IPS-NIHi11 (cell line): ENCODE measurements around the gene OR2F2.
A peak's percentile ranks its signal among the peaks of the same experiment; 100 is the strongest.

Experiments
- DNase-seq: peaks from one replicate; pipeline ENCODE4 v3.0.0; 2012; ENCODE audit warnings: mixed read lengths, low spot score

OR2F2 gene

DNA sequence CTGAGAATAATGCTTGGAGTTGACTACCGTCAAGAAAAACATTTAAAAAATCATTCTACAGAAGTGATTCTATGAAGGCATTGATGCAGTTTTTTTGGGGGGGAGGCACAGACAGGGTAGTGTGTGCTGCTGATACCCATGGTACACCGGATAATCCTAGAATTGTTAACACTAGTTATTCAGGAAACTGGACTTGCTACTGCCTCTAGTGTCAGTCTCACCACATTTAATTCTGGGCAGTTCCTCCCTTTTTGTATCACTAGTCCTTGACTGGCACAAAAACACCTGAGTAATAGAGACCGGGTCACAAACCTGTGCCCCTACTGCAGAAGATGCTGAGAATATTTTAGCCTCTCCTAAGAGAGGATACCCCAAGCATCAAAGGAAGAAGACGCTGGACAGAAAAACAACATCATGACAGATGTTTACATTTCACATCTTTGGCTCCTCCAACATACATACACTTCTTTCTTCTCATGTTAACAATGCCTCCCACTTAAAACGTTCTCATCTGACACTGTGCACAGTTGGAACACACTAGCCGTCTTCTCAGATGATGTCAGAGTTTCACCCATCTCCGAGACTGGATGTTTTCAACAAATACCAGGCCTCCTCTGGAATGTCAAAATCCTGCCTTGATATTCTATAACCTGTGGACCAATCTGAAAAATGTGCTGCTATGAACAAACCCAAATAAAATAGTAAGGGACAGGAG is 19.9 kb upstream of the OR2F2 start:
- DNase-seq = peak; percentile 13

DNA sequence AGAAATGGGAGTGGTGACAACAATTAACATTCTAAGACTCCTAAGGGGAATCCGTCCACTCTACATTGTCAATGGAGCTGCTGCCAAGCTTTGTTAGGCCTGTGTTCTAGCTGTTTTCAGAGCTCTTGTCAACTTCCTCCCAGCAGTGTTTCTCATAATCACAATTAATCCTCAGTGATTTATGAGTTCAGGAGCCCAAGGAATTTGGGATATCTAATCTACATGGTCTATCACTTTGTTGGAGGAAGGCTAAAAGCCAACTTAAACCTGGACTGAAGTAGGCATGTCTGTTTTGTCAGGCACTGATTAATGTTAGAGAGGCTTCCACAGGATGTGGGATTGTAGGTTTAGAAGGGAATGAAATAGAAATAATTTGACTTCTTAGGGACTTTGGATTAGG is 10.2 kb upstream of the OR2F2 start:
- no peak for DNase-seq

DNA sequence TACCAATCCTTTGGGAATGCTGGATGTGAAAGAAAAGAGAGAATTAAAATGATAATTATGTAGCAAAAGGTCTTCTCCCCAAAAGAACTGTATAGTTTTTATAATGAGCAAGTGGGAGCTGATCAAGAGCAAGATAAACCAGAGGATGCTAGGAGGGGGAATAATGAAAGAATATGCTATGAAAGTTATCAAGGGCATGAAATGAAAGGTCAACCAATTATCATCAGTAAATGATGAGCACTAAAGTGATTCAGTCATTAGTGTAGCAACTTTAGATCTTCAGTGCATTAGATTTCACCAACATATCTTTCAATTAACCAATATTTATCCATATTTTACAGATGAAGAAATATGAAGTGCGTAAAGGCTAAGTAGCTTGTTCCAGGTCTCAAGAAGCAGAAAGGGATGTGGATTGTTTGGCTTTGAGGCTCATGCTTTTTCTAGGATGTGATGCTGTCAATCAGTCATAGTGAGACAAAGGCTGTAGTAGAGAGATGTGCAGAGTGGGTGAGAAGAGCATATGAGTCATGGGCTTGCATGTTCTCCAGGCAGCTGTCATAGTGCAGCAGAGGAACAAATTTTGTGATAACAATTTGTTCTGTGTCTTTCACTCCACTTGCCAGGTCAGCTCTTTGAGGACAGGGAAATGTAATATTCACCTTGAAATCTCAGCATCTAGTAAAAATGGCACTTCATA is 5.7 kb upstream of the OR2F2 start:
- no peak for DNase-seq

DNA sequence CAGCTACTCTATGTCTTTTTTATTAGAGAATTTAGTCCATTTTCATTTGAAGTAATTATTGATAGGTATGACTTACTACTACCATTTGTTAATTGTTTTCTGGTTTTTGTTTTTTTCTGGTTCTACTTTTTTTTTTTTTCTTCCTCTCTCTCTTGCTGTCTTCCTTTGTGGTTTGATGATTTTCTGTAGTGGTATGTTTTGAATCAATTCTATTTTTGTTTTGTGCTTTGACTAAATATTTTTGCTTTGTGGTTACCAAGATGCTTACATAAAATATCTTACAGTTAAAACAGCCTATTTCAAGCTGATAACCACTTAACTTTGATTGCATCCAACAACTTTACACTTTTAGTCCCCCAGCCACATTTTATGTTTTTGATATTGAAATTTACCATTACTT is 3.3 kb upstream of the OR2F2 start:
- no peak for DNase-seq

DNA sequence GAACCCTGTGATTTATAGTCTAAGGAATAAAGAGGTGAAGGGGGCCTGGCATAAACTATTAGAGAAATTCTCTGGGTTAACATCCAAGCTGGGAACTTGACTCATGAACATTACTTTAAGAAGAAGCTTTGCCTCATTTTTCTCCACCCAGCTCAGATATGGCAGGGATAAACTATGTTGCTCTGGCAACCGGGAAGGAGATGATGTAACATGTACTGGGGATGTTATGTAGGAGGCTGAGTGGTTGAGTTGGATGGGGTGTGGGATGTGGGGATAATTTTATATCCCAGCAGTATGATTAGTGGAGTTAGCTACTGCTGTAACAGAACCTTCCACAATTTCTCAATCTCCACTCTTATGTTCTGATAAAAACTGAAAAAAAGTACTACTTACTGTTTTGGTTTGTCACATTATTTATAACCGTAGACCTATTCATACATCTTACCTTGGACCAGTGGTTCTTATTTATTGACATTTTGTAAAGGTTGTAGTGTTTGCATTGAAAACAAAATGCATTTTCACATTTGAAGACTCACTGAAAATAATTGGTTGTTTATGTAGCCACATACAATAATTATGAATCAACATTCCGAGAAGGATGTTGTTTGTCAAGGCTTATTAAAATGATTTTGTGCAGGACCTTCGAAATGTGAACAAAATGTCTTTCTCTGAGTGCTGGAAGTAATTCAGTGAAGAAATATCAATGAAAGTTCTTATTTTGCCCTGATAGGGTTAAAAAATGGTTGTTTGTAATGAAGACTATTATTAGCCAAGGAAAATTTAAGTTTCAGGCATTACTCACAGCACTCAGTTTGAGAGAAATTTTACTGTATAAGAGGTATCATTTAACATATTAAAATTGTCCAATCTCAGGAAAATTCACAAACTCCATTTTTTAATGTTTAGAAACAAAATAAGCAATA is 1.3 kb downstream of the OR2F2 start:
- DNase-seq = no peak

DNA sequence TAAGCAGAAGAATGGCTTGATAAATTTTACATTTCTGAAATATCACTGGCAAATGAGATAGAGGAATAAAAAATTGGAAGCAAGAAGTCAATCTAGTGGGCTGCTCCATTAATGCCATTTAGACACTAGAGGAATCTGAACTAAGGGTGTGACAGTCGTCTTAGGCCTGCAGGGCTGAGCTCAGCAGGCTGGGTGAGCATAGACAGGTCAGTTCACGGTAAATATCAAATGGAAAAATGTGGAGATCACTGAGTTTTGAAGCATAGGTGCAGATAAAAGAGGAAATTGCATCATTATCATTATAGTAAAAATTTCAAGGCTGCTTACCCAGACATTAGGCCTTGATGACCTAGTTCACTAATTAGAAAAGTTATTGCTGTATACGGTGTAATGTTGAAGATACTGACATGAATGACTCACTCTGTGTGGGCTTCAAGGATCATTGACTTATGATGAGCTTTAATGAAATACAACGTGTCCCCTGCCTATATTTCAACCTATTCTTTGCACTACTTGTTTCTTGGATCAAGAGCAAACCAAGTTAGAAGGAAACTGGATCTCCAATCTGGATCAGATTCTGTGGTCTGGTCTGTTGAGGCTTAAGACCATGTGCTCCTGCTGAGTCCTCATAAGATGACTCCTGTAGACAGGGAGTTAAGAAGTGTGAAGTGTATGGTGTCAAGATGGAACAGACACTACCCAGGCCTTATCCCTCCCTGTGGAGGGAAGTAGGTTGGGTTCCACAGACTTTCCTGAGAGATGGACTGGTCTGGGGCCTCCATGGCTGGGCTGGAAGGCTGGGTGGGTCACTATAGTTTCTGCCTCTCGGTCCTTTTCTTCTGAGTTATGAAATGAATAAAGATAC is 3.6 kb downstream of the OR2F2 start:
- DNase-seq = no peak

DNA sequence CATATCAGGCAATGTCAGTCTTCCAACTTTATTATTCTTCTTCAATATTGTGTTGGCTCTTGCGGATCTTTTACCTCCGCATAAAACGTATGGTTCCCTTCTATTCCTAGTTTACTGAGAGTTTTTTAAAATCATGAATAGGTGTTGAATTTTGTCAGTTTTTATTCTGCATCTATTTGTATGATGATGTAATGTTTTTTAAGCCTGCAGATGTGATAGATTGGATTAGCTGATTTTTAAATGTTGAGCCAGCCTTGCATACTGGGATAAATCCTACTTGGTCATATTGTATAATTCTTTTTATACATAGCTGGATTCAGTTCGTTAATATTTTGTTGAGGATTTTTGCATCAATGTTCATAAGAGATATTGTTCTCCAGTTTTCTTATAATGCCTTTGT is 10.4 kb downstream of the OR2F2 start:
- DNase-seq = no peak

DNA sequence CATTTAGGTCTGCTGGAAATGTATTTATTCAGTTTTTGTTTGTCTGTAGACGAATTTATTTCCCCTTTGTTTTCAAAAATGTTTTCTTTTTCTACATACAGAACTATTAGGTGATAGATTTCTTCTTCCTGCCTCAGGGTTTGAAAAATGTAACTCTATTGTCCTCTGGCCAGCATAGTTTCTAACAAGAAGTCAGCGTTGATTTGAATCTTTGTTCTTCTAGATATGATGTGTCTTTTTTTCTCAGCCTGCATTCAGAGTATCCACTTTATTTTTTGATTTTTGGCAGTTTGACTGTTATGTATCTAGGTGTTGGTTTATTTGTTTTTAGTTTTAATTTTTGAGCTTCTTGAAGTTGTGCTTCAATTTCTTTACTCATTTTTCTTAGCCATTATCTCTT is 12.1 kb downstream of the OR2F2 start:
- DNase-seq = no peak

DNA sequence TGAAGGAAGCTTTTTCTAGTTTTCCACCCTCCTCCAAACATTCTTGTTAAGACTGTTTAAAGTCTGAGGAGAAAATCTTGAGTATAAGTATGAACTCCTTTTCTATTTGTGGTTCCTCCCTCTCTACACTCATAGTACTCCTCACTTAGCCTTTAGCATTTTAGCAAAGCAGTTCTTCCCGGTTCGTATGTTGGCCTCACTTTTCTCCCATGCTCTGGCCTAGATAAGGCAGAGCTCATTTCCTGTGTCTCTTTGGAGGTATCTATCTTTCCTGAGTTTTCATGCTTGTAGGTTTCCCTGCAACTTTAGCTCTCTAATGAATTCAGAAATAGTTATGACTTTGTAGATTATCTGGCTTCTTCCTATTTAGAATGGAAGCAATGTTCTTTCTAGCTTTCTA is 13.7 kb downstream of the OR2F2 start:
- DNase-seq = no peak

DNA sequence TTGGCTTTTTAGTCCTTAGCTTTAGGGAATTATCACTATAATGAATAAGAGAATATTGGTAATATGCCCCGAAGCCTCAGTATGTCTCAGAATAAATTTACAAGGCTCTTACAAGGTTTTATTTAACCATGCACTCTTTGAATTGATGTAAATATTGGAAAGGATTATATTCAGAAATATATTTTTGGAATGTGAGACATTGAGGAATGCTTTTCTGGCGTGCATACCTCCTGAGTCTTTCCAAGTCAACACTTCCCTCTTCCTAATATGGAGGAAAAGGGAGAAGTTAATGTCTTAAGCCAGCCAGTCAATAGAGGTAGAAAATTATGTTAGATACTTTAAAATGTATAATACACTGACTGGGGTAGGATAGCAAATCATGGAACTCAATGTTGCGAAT is 18.4 kb downstream of the OR2F2 start:
- DNase-seq = no peak

DNA sequence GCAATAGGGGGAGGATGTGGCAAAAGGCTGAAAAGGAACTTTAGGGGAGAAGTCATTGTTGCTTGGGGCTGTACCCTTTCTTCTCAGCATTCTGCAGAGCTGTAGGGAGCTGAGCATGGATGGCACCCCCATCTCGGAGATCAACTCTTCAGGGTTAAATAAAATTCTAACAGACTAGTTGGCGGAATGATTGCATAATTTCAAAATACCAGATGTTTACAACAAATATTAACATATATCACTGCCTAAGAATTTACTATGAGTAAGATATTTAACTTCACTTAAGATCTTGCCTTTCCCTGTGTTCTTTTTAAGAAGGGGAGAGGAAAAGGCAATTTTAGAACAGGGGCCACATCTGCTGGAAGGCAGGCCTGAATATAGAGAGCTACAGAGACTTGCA is 19.1 kb downstream of the OR2F2 start:
- DNase-seq = no peak

DNA sequence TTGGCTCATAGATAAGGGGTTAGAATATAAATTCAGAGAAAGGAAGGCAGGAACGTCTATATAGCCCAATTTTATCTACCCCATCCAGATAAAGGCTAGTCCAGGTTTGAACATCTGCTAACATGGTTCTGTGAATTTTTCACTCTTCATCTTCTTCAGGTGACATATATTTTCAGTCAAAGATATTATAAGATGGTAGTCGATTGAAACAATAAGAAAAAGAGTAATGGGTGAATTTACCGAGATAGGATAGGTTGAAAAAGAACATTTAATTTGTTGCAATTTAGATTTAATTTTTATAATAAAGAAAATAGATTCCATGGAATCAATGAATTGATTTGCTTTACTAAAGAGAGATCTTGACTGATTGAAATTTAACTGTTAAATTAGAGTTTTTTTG is 19.5 kb downstream of the OR2F2 start, which contains the start of gene OR2F1:
TSS of gene OR2F1 (plus strand) at position 301 of the 400 bp plus-strand sequence. CDS start 5,127 bp downstream, outside the sequence.
- DNase-seq = no peak

DNA sequence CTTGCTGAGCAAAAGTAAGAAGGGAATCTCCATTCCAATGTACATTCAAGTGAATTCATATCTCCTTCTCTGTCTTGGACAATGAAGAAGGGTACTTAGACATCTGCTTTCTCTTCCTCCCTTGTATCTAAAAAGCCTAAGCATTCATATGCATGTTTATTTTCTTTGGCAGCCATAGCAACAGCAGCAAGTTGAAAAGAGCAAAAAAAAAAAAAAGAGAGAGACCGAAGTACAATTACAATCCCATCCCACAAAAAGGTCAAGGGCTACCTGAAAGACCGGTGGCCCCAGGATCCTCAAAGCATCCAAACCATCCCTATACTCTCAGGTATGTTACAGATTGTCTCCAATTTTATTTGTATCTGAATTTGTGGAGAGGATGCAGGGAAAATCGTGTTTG is 23.7 kb downstream of the OR2F2 start:
- no peak for DNase-seq

DNA sequence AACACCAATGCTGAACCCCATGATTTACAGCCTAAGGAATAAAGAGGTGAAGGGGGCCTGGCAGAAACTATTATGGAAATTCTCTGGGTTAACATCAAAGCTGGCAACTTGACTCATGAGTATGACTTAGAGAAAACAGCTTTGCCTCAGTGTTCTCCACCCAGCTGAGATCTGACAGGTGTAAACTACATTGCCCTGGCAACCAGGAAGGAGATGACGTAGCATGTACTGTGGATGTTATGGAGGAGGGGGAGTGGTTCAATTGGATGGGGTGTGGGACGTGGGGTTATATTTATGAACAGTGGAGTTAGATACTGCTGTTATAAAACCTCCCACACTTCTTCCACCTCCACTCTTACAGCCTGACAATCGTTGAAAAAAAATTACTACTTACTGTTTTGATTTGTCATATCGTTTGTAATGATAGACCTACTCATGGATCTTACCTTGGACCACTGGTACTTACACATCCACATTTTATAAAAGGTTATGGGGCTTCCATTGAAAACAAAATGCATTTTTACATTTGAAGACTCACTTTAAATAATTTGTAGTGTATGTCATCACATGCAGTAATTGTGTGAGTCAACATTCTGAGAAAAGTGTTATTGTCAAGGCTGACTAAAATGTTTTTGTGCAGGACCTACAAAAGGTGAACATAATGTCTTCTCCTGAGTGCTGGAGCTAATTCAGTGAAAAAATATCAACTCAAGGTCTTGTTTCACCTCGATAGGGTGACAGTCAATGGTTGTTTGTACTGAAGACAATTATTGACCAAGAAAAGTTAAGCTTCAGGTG is 26.0 kb downstream of the OR2F2 start:
- DNase-seq = no peak

DNA sequence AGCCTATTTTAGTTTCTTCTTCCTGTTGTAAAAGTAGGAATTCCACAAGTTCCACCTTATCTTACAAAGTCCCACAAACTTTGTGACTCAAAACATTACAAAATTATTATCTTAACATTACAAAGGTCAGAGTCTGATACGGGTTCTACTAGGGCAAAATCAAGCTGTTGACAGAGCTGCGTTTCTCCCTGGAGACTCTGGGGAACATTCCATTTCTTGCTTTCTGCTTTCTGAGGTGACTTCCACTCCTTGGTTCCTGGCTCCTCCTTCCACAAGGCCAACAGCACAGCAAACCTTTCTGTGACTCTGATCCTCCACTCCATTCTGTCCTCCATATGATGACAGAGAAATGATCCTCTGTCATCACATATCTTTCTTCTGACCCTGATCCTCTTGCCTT is 30.2 kb downstream of the OR2F2 start:
- no peak for DNase-seq

DNA sequence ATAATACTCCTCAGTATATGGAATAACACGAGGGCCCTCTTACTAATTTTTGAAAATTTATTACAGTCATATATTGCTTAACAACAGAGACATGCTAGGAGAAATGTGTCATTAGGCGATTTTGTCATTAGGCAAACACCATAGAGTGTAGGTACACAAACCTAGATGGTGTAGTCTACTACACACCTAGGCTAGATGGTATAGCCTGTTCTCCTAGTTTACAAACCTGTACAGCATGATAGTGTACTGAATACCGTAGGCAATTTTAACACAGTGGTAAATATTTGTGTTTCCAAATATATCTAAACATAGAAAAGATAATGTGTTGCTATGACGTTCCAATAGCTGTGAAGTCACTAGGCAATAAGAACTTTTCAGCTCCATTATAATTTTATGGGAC is 32.4 kb downstream of the OR2F2 start:
- DNase-seq = no peak

DNA sequence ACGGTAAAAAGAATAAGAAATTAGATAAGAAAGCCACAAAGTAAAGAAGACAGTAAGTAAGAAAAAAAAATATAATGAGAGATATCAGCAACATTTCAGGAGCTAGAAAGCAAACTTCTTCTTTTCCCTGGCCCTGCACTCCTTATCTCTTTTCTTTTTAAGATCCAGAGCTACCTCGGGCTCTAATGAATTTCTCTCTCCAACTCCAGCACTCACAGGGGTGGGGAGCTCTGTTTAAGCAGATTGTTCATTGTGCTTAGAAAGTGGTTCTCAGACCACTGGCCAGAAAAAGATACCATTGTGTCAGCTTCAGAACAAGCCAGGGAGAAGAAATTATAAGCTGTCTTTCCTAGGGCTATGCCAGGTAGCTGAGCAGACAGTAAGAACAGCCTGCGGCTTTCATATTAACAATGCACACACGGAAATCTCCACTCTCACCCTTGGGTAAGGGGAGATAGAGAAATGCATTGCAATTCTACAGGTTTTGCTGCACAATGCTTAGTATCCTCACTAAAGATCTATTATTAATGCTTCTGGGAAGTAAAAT is 38.9 kb downstream of the OR2F2 start:
- no peak for DNase-seq

DNA sequence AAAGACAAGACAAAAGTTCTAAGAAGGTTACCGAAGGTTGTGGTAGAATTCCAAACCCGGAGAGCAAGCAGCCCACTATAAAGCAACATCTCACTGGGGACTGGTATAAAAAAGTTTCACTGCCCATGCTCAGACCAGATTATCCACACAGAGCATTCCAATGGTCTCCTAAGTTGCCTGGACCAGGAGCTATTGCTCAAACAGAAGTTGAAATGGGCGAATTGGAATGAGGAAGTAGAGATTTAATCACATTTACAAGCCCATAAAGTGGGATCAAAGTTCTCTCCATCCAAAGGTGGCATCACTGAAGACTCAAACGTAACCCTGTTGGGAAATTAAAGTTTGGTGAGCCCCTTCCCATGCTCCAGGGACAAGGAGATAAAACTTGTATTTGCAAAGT is 39.4 kb downstream of the OR2F2 start:
- DNase-seq = no peak

DNA sequence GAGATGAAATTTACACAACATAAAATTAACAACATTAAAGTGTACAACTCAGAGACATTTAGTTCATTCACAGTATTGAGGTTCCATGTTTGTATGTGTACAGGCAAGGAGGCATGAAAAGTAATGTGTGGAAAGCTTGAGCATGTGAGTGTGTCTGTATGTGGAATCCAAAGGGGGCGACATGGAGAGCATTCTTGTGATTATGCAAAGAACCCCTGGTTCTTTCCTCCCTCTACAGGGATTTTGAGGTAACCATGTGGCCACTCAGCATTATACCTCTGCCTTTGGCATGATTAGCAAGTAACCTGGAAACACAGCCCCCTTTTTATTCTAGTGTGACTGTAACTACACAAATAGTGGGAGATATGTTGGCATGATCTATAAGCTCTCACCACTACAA is 40.6 kb downstream of the OR2F2 start:
- DNase-seq = peak; percentile 57

DNA sequence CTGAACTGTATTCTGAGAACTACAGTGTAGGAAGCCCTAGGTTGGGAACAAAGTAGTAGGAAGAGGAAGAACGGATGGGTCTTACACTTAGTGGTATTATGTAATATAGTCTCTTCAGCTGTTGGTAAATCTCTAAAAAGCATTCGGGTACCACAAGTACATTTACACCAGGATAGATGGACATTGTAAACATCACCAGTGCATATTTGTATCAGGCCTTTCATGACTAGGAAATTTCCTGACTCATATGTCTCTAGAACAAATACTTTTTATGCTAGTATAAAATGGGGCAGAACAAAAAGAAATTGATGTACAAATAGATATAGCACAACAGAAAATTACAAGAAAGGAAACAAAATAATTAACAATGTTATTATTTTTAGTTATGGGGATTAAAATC is 43.6 kb downstream of the OR2F2 start:
- DNase-seq = no peak

DNA sequence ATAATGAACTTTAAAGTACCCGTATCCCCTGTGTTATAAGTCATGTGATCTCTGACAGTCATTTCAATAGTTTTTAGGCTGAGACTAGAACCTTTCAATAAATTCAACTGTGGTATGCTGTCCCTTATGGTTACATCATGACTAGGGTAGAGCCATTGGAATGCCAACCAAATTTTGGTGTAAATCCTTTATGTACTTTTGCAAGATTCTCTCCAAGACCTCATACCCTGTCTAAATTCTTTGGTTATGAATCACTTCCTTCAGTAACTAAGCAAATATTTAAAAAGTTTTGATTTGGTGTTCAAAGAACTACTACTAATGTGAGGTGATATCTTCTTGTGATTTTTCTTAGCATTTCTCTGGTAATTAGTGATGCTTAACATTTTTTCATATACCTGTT is 44.3 kb downstream of the OR2F2 start:
- no peak for DNase-seq
